Thymus (tissue), 11 donors: Measurements from ENCODE around the gene EPG5. TPM values are rescaled to one million over a fixed set of nuclear protein-coding genes. Genes with fewer than 3 reads are reported as not detected.
"Not testable (repeated sequence)": the region's sequence is repeated elsewhere in the genome, so short reads cannot be mapped to it uniquely, and the experiment has no call there.

ENCODE experiments used
- DNase-seq, 9 donors: peaks; one replicate each; pipeline ENCODE4 v3.0.0-alpha.2; 2013; ENCODE audit warnings: low spot score in 9 of 9, low read depth in 6 of 9, missing footprints in 1 of 9
- H3K27ac ChIP-seq, 2 donors: one replicate each; pipeline ENCODE4 v1.5.1; 2013; ENCODE audit warnings: control low read depth in 1 of 2, low read depth in 1 of 2, low read length in 1 of 2, mild to moderate bottlenecking in 1 of 2, moderate library complexity in 1 of 2
- H3K27me3 ChIP-seq, 2 donors: one replicate each; pipeline ENCODE4 v1.5.1; 2013; ENCODE audit warnings: low read length in 1 of 2; ENCODE audit not compliant: control insufficient read depth in 2 of 2, insufficient read depth in 1 of 2
- H3K36me3 ChIP-seq, 2 donors: one replicate each; pipeline ENCODE4 v1.5.1; 2013; ENCODE audit warnings: low read length in 1 of 2, mild to moderate bottlenecking in 1 of 2, moderate library complexity in 1 of 2; ENCODE audit not compliant: control insufficient read depth in 2 of 2, insufficient read depth in 2 of 2
- H3K4me1 ChIP-seq, 2 donors: one replicate each; pipeline ENCODE4 v1.5.1; 2013; ENCODE audit warnings: low read length in 2 of 2; ENCODE audit not compliant: control insufficient read depth in 2 of 2, insufficient read depth in 2 of 2
- H3K4me3 ChIP-seq, 2 donors: one replicate each; pipeline ENCODE4 v1.5.1; 2013; ENCODE audit warnings: low read length in 2 of 2, control low read depth in 1 of 2, mild to moderate bottlenecking in 1 of 2
- H3K9me3 ChIP-seq, 2 donors: one replicate each; pipeline ENCODE4 v1.5.1; 2013; ENCODE audit warnings: low read length in 1 of 2, mild to moderate bottlenecking in 1 of 2; ENCODE audit not compliant: control insufficient read depth in 2 of 2, insufficient read depth in 1 of 2
- WGBS: extraction: QIAGEN DNeasy Blood & Tissue Kit; methylation state at CpG from one replicate; pipeline ENCODE4 v1.1.7; 2013; 5-methylcytosine and 5-hydroxymethylcytosine counted together
- polyA plus RNA-seq: library from polyadenylated mRNA; stranded (reverse); fragments of 200-250 nt; gene quantifications from one replicate; pipeline ENCODE4 v1.2.3, GENCODE V29; 2013
- total RNA-seq: library from RNA; stranded (reverse); fragments of 120-200 nt; gene quantifications from one replicate; pipeline ENCODE4 v1.2.4, GENCODE V29; 2013
- donor health status: healthy.

EPG5 gene
- total and polyA plus RNA-seq, 2 donors: 10.7 to 14.9 TPM

GRCh38 chr18:45826716-45827115, 140.4 kb downstream of the EPG5 start:
- not testable (repeated sequence) for H3K27me3 ChIP-seq, H3K36me3 ChIP-seq, H3K9me3 ChIP-seq, DNase-seq, H3K4me3 ChIP-seq, H3K27ac ChIP-seq
- H3K4me1 ChIP-seq: peaks cover 30 to 39% of the 10 kb centered on the region in 2 donors
- WGBS: 97% methylated on average over 4 of the region's 4 CpGs

- no peak overlapping the region for H3K4me3 ChIP-seq
- H3K27ac ChIP-seq: no peak overlapping the region
- no peaks in the 10 kb centered on the region for H3K9me3 ChIP-seq
- H3K36me3 ChIP-seq: peaks cover 0 to 3% of the 10 kb centered on the region in 2 donors
- H3K27me3 ChIP-seq: no peaks in the 10 kb centered on the region
- WGBS: 87% methylated on average over 4 of the region's 4 CpGs
- DNase-seq: no peak
- H3K4me1 ChIP-seq: peaks cover 30 to 39% of the 10 kb centered on the region in 2 donors
These were observed 141.0 kb downstream of the EPG5 start for GRCh38 chr18:45826084-45826483.

GRCh38 chr18:45825258-45826044, 141.7 kb downstream of the EPG5 start, which contains the start of gene SIGLEC15:
SIGLEC15 (plus strand) TSS chr18:45825675; CDS start chr18:45825729, 54 bp downstream.
- H3K36me3 ChIP-seq: peaks cover 0 to 3% of the 10 kb centered on the region in 2 donors
- peak within 1 kb of the TSS in 1 of 2 donors; percentile 13 for H3K27ac ChIP-seq
- peaks cover 30 to 39% of the 10 kb centered on the region in 2 donors for H3K4me1 ChIP-seq
- 17% methylated on average over 12 of the region's 12 CpGs for whole genome bisulfite sequencing
- no peaks in the 10 kb centered on the region for H3K9me3 ChIP-seq
- no peaks in the 10 kb centered on the region for H3K27me3 ChIP-seq
- peak in 1 of 9 donors; percentile 53 for DNase-seq
- no peak within 1 kb of the TSS for H3K4me3 ChIP-seq

- H3K27me3 ChIP-seq: no peaks in the 10 kb centered on the region
- no peak overlapping the region for H3K27ac ChIP-seq
- no peak overlapping the region for H3K4me3 ChIP-seq
- H3K9me3 ChIP-seq: no peaks in the 10 kb centered on the region
- no peaks in the 10 kb centered on the region for H3K36me3 ChIP-seq
- no peak for DNase-seq
- WGBS: 84% methylated on average over 1 of the region's 1 CpG
- peaks cover 8 to 11% of the 10 kb centered on the region in 2 donors for H3K4me1 ChIP-seq
These were observed 145.4 kb downstream of the EPG5 start for GRCh38 chr18:45821711-45822110.

GRCh38 chr18:45821026-45821425, 146.1 kb downstream of the EPG5 start:
- Histone ChIP-seq H3K27me3 (no peaks in the 10 kb centered on the region), H3K4me1 (peaks cover 8 to 10% of the 10 kb centered on the region in 2 donors), H3K36me3 (no peaks in the 10 kb centered on the region), H3K9me3 (no peaks in the 10 kb centered on the region), H3K4me3 (no peak overlapping the region), H3K27ac (no peak overlapping the region)
- 72% methylated on average over 2 of the region's 2 CpGs for WGBS
- no peak for DNase-seq

- H3K27me3 ChIP-seq: no peaks in the 10 kb centered on the region
- DNase-seq: no peak
- WGBS: 88% methylated on average over 3 of the region's 3 CpGs
- no peak overlapping the region for H3K27ac ChIP-seq
- H3K9me3 ChIP-seq: no peaks in the 10 kb centered on the region
- H3K36me3 ChIP-seq: no peaks in the 10 kb centered on the region
- peaks cover 1 to 2% of the 10 kb centered on the region in 2 donors for H3K4me1 ChIP-seq
- H3K4me3 ChIP-seq: no peak overlapping the region
These were observed 146.9 kb downstream of the EPG5 start for GRCh38 chr18:45820106-45820745.

- DNase-seq, H3K27ac ChIP-seq, H3K27me3 ChIP-seq, H3K9me3 ChIP-seq, H3K4me1 ChIP-seq, H3K4me3 ChIP-seq, H3K36me3 ChIP-seq: not testable (repeated sequence)
- 97% methylated on average over 8 of the region's 8 CpGs for WGBS
These were observed 148.4 kb downstream of the EPG5 start for GRCh38 chr18:45818765-45819164.

GRCh38 chr18:45817543-45817942, 149.6 kb downstream of the EPG5 start:
- WGBS: 91% methylated on average over 1 of the region's 1 CpG
- Histone ChIP-seq H3K4me1 (no peaks in the 10 kb centered on the region), H3K27me3 (no peaks in the 10 kb centered on the region), H3K27ac (no peak overlapping the region), H3K9me3 (no peaks in the 10 kb centered on the region), H3K36me3 (no peaks in the 10 kb centered on the region), H3K4me3 (no peak overlapping the region)
- no peak for DNase-seq

- H3K36me3 ChIP-seq, H3K4me3 ChIP-seq, H3K9me3 ChIP-seq, H3K27me3 ChIP-seq, H3K4me1 ChIP-seq, H3K27ac ChIP-seq, DNase-seq: not testable (repeated sequence)
These were observed 152.4 kb downstream of the EPG5 start for GRCh38 chr18:45814733-45815132.
